Fibroblast of lung (primary cell): Measurements from ENCODE around the gene PGAP2.

Experiments
- CTCF ChIP-seq, 2 donors: IDR thresholded peaks in 1 of 2; conservative IDR thresholded peaks in 1 of 2; 1 replicate in 1 of 2; 2 replicates in 1 of 2; pipeline ENCODE4 v1.5.1; 2011 to 2012; ENCODE audit warnings: low read length in 2 of 2, control low read depth in 1 of 2, inconsistent platforms in 1 of 2, low read depth in 1 of 2, mild to moderate bottlenecking in 1 of 2
- EZH2 ChIP-seq: IDR thresholded peaks from 2 replicates; pipeline ENCODE4 v1.5.1; 2012; ENCODE audit warnings: low read length, control low read depth, mild to moderate bottlenecking; ENCODE audit errors: missing control alignments

- TF ChIP-seq EZH2 (no peak), CTCF (conservative IDR thresholded peaks at IDR 0.05 in 1 of 2, IDR thresholded peaks at IDR 0.05 in 1 of 2; ENCODE audit: low read depth in 1 of 2, low read length in 2 of 2) (no peak)
These were observed 35.0 kb downstream of the PGAP2 start for GRCh38 chr11:3843326-3843725.
